Lower leg skin (tissue), 3 donors: Measurements from ENCODE around the gene ZNF669.

Experiments used
- CTCF ChIP-seq, 3 donors: fragments of 450-650 bp; IDR thresholded peaks; one replicate each; pipeline ENCODE4 v1.5.1; 2016; ENCODE audit warnings: antibody characterized with exemption in 3 of 3, mild to moderate bottlenecking in 3 of 3, moderate library complexity in 2 of 3
- POLR2A ChIP-seq, 2 donors: fragments of 450-650 bp; IDR thresholded peaks; one replicate each; pipeline ENCODE4 v1.6.1; 2016 to 2017; ENCODE audit warnings: antibody characterized with exemption in 2 of 2, mild to moderate bottlenecking in 1 of 2, moderate library complexity in 1 of 2

- no peak for TF ChIP-seq CTCF (IDR thresholded peaks at IDR 0.05)
- TF ChIP-seq POLR2A (IDR thresholded peaks at IDR 0.05), result no peak
Measured at GRCh38 chr1:247079141-247079874, 24.8 kb downstream of the ZNF669 start.
